Testis (tissue), 2 donors: ENCODE data around the gene C11orf68.

Source experiments
- POLR2A ChIP-seq: fragments of 450-650 bp; IDR thresholded peaks from one replicate; pipeline ENCODE4 v1.6.1; 2017; ENCODE audit warnings: antibody characterized with exemption, mild to moderate bottlenecking, moderate library complexity
- TF ChIP-seq, protein P1 (sequence below), 3 experiments: fragments of 450-650 bp in 2 of 3; fragments of 200-600 bp in 1 of 3; sonication (generic) in 1 of 3; IDR thresholded peaks; one replicate each; pipeline ENCODE4 v1.5.1; 2016 to 2019; ENCODE audit warnings: antibody characterized with exemption in 3 of 3, mild to moderate bottlenecking in 2 of 3, moderate library complexity in 1 of 3

DNA sequence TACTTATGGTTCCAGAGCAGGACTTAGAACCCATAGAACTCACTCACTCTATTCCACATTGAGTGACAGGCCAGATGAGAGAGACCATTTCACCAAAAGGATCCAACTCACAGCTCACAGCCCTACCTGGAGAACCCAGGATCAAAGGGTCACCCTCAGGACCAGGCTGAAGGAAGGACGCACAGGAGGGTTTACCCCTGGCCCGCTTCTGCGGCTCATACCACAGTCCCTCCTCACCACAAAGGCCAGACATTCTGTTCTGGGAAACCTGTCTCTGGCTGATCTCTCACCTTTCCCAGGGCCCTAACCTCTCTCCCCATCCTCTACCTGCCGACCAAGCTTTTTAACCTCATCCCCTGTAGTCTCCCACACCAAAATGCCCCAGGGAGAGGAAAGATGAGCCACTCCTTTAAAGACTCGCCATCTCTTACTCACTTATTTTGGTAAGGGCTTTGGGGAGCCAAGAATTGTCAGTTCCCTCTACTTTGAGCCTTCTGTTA is 23.3 kb downstream of the C11orf68 start:
- TF ChIP-seq, protein P1, sequence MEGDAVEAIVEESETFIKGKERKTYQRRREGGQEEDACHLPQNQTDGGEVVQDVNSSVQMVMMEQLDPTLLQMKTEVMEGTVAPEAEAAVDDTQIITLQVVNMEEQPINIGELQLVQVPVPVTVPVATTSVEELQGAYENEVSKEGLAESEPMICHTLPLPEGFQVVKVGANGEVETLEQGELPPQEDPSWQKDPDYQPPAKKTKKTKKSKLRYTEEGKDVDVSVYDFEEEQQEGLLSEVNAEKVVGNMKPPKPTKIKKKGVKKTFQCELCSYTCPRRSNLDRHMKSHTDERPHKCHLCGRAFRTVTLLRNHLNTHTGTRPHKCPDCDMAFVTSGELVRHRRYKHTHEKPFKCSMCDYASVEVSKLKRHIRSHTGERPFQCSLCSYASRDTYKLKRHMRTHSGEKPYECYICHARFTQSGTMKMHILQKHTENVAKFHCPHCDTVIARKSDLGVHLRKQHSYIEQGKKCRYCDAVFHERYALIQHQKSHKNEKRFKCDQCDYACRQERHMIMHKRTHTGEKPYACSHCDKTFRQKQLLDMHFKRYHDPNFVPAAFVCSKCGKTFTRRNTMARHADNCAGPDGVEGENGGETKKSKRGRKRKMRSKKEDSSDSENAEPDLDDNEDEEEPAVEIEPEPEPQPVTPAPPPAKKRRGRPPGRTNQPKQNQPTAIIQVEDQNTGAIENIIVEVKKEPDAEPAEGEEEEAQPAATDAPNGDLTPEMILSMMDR (IDR thresholded peaks at IDR 0.05), result no peak
- no peak for TF ChIP-seq POLR2A
